Endothelial cell (in vitro differentiated cells): Measurements from ENCODE around the gene PTPRD. TPM values are rescaled to one million over a fixed set of nuclear protein-coding genes. Genes with fewer than 3 reads are reported as not detected.

Experiments
- DNase-seq: peaks from one replicate; pipeline ENCODE4 v3.0.0; 2021; ENCODE audit warnings: low spot score
- H3K27ac Mint-ChIP-seq: one replicate; pipeline ENCODE4 v1.8.0; 2021; ENCODE audit warnings: mixed read lengths, inconsistent platforms; ENCODE audit not compliant: unreplicated experiment
- H3K27me3 Mint-ChIP-seq: one replicate; pipeline ENCODE4 v1.8.0; 2021; ENCODE audit warnings: mild to moderate bottlenecking, moderate library complexity, mixed read lengths, inconsistent platforms; ENCODE audit not compliant: unreplicated experiment
- H3K36me3 Mint-ChIP-seq: one replicate; pipeline ENCODE4 v1.8.0; 2021; ENCODE audit warnings: mild to moderate bottlenecking, low read depth, mixed read lengths, inconsistent platforms; ENCODE audit not compliant: unreplicated experiment
- H3K4me1 Mint-ChIP-seq: one replicate; pipeline ENCODE4 v1.8.0; 2021; ENCODE audit warnings: mild to moderate bottlenecking, mixed read lengths, inconsistent platforms; ENCODE audit not compliant: unreplicated experiment
- H3K4me3 Mint-ChIP-seq: one replicate; pipeline ENCODE4 v1.8.0; 2021; ENCODE audit warnings: mild to moderate bottlenecking, mixed read lengths, inconsistent platforms; ENCODE audit not compliant: unreplicated experiment
- H3K9me3 Mint-ChIP-seq: one replicate; pipeline ENCODE4 v1.8.0; 2021; ENCODE audit warnings: mixed read lengths, inconsistent platforms; ENCODE audit not compliant: unreplicated experiment
- CTCF ChIP-seq: fragments of 200-600 bp; sonication (generic); IDR thresholded peaks from one replicate; pipeline ENCODE4 v1.5.0; 2021; ENCODE audit warnings: antibody characterized with exemption; ENCODE audit not compliant: unreplicated experiment
- total RNA-seq: library from RNA; stranded (reverse); fragmentation: NEBNext Ultra II Directional; extraction: Animal tissue kit (Norgen Biotek cat#: 25700); gene quantifications from one replicate; pipeline ENCODE4 v1.2.1, GENCODE V29; 2021; ENCODE audit not compliant: unreplicated experiment

The PTPRD gene
- total RNA-seq, 1 donor from 2014 or later: 47.8 TPM

- H3K27ac Mint-ChIP-seq: peak overlapping the region; percentile 78
- H3K9me3 Mint-ChIP-seq: no peaks in the 10 kb centered on the region
- H3K27me3 Mint-ChIP-seq: peaks cover 2% of the 10 kb centered on the region
- no peaks in the 10 kb centered on the region for H3K36me3 Mint-ChIP-seq
- no peak overlapping the region for H3K4me3 Mint-ChIP-seq
- TF ChIP-seq CTCF: no peak
- no peak for DNase-seq
- H3K4me1 Mint-ChIP-seq: peaks cover 23% of the 10 kb centered on the region
Measured at GRCh38 chr9:8734760-8735159, 1878.0 kb downstream of the PTPRD start.

GRCh38 chr9:8733131-8733954 is 1879.5 kb downstream of the PTPRD start:
- Mint-ChIP-seq H3K4me3 (no peak overlapping the region), H3K27me3 (peaks cover 2% of the 10 kb centered on the region), H3K4me1 (peaks cover 23% of the 10 kb centered on the region), H3K36me3 (no peaks in the 10 kb centered on the region), H3K9me3 (no peaks in the 10 kb centered on the region), H3K27ac (peak overlapping the region; percentile 78)
- TF ChIP-seq CTCF: no peak
- peak; percentile 29 for DNase-seq

GRCh38 chr9:8732367-8733075 is 1880.3 kb downstream of the PTPRD start:
- Mint-ChIP-seq H3K36me3 (no peaks in the 10 kb centered on the region), H3K27ac (no peak overlapping the region), H3K4me3 (no peak overlapping the region), H3K9me3 (no peaks in the 10 kb centered on the region), H3K27me3 (peaks cover 2% of the 10 kb centered on the region), H3K4me1 (peaks cover 23% of the 10 kb centered on the region)
- no peak for DNase-seq
- no peak for TF ChIP-seq CTCF

- Mint-ChIP-seq H3K4me1 (peaks cover 23% of the 10 kb centered on the region), H3K27ac (no peak overlapping the region)
Measured at GRCh38 chr9:8730618-8731017, 1882.2 kb downstream of the PTPRD start.

More at GRCh38 chr9:8730618-8731017, 1882.2 kb downstream of the PTPRD start:
- no peak for DNase-seq
- Mint-ChIP-seq H3K27me3 (peaks cover 2% of the 10 kb centered on the region), H3K4me3 (no peak overlapping the region), H3K9me3 (no peaks in the 10 kb centered on the region), H3K36me3 (no peaks in the 10 kb centered on the region)
- TF ChIP-seq CTCF: no peak
